ENCODE data around the gene GRIN1.
A peak's percentile ranks its signal among the peaks of the same experiment; 100 is the strongest.

Gene GRIN1

GRCh38 chr9:137165250-137165836 is 26.4 kb downstream of the GRIN1 start:
- DNase-seq, result no peak

DNA sequence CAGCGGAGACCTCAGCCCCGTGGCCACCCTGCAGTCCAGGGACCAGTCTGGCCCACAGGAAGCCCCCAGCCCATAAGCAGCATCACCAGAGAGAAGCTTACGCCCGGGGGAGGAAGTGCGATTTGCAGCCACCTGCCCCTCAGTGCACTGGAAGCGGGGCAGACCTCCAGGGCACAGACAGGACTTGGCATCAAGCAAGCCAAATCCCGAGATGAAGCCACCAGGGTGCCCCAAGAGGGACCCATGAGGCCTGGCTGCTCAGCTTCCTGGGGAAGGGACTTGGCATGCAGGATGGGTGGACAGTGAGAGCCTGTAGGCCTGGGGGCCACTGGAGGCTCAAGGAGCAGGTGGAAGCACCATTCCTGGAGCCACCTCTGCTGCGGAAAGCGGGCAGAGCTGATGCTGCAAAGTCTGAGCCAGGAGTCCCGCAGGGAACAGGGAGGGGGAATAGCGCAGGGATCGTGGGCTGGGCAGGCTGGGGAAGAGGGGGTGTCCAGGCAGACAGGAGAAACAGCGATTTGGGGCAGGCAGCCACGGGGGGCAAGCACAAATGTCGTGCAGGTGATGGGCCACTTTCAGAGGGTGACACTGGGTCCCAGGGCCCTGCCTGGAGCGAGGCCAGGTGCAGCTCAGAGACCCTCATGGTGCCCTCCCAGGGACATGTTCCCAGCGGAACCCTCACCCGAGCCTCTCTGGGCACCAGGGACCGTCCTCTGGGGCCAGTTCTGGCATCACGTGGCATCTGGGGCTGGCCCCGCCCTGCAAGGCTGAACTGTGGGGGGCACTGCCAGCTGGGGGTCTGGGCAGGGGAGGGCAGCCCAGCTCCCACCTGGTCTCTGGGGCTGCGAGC is 27.7 kb downstream of the GRIN1 start:
- DNase-seq, result no peak

GRCh38 chr9:137167277-137167746 is 28.4 kb downstream of the GRIN1 start:
- no peak for DNase-seq

- no peak for DNase-seq
Observed at GRCh38 chr9:137167747-137168572, 29.0 kb downstream of the GRIN1 start.

- DNase-seq, result no peak
Observed at GRCh38 chr9:137168573-137168903, 29.6 kb downstream of the GRIN1 start.

GRCh38 chr9:137168904-137169856 is 30.2 kb downstream of the GRIN1 start:
- no peak for DNase-seq

DNA sequence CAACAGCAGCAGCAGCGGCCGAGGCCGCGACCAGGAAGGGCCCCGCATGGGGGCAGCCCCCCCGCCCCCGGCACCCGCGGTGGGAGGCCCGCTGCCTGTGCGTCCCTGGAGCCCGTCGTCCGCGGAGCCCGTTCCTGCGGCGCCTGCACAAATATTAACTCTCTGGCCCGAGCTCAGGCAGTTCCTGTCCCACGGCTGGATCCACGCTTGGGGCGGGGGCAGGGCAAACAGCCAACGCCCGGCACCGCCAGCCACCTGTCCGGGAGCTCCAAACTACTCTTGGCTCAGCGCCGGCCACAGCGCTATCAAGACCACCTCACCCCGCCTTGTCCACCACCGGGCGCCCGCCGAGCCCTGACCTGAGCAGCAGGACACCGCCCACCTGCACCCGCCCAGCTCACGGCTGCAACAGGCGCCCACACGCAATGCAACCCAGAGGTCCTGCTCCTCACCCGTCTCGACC is 31.0 kb downstream of the GRIN1 start, which contains the start of gene LRRC26:
LRRC26 (minus strand) TSS at position 156 of the 463 bp plus-strand sequence; CDS start at position 48, 108 bp downstream.
- no peak for DNase-seq

DNA sequence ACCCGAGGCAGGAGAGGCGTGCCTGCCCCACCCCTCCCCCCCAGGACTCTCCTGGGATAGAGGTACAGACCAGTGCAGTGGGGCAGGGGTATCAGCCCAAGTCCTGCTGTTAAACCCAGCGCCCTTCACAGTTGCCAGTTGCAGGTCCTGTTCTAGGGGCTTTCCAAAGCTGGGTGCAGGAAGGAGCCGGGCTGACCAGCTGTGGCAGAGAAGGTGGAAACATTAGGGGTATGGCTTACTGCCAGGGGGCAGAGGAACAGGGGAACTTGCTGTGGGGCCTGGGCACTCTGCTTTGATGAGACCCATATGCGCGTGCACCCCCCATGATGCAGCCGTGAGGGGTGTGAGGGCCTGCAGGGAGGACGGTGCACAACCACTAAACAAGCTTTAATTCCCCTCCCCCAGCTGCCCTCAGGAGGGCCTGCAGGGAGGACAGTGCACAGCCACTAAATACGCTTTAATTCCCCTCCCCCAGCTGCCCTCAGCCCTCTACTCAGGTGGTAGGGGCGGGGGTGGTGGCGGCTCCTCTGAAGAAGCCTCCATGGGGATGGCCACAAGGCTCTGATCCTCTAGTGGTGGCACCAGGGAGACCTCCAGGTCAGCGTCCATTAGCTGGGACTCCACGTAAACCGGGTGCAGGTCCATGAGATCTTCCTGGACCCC is 31.7 kb downstream of the GRIN1 start:
- DNase-seq, result no peak

- DNase-seq, result no peak
Observed at GRCh38 chr9:137171149-137171900, 32.4 kb downstream of the GRIN1 start.

DNA sequence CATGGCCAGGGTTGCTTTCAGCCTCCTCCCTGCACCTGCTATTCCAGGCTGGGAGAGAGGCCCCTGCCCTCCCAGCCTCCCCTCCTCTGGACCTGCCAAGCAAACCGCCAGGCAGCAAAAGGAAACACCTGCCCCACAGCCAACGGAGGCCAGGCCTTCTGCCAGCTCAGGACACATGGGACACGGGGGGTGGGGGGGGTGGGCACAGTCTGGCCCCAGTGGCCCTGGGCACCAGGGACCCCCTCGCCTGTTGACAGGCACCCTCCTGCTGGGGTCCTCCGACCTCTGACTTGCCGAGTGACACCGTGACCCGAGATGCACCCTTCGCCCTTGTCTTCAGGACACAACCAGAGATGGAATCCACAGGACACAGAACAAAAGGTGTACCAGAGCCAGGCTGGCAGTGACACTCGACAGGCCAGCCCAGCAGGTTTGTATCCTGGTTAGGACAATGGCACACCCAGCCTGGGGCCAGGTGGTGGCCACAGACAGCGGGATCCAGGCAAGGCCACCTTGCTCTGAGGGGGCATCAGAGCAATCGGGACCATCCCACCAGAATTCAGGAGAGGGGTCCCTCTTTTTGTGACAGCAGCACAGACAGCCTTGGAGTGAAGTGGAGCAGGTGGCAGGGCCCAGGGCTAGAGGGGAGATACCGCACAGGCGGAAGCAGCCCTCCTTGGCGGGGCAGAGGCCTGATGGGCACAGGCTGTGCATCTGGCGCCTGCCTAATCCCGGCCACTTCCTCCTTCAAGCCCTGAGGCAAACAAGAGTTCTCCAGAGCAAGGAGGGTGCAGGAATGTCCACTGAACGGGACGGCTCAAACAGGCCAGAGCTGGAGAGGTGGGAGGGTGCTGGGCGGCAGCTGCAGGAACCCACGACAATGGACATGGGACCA is 34.2 kb downstream of the GRIN1 start:
- no peak for DNase-seq

- no peak for DNase-seq
Observed at GRCh38 chr9:137173796-137174664, 35.1 kb downstream of the GRIN1 start.

DNA sequence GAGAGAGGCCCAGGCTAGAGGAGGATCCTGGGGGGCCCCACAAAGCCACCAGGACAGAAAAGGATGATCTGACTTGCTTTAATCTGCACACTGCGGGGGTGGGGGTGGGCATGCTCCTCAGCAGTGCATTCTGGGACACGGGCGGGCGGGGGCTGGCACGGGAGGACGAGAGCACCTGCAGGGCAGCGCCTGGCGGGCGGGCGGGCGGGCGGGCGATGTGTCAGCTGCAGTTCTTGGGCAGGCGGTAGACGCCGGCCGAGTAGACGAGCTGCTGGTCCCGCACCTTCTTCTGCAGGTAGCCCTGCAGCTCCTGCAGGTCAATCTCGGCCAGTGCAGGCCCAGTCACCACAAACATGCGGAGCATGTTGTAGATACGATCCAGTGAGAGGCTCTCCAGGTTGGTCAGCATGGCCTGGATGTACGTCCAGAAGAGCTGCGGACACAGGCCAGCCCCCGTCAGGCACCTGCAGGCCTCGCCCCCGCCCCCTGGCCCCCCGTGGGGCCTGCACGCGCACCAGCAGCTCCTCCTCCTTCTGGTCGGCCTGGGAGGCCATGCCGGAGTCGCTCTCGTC is 35.9 kb downstream of the GRIN1 start:
- DNase-seq, result peak in 1 of 6 experiments; percentile 13

DNA sequence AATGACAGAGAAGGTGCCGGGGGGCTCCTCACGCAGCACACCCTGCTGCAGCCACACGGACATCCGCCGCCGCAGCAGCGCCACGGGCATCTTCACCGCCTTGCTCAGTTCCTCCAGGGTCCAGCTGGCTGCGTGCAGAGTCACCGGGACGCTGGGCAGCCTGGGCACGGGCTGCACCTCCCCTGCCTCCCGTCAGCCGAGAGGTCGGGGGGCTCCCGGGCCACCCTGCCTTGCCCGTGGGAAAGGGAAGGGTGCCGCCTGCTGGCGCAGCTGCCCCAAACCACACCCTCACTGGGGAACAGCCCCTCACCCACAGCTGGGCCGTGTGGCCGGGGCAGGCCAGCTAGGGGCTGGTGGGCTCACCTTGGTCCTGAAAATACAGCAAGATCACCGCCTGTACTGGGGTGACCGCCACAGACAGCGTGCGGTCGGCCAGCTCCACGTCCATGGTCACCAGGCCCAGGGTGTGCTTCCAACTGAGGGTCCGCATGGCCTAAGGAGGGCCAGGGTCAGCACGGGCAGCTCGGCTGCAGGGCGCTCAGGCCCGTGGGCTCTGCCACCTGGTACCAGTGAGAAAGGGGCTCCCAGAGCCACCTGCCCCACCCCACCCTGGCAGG is 36.5 kb downstream of the GRIN1 start:
- DNase-seq, result peak in 1 of 6 experiments; percentile 5

DNA sequence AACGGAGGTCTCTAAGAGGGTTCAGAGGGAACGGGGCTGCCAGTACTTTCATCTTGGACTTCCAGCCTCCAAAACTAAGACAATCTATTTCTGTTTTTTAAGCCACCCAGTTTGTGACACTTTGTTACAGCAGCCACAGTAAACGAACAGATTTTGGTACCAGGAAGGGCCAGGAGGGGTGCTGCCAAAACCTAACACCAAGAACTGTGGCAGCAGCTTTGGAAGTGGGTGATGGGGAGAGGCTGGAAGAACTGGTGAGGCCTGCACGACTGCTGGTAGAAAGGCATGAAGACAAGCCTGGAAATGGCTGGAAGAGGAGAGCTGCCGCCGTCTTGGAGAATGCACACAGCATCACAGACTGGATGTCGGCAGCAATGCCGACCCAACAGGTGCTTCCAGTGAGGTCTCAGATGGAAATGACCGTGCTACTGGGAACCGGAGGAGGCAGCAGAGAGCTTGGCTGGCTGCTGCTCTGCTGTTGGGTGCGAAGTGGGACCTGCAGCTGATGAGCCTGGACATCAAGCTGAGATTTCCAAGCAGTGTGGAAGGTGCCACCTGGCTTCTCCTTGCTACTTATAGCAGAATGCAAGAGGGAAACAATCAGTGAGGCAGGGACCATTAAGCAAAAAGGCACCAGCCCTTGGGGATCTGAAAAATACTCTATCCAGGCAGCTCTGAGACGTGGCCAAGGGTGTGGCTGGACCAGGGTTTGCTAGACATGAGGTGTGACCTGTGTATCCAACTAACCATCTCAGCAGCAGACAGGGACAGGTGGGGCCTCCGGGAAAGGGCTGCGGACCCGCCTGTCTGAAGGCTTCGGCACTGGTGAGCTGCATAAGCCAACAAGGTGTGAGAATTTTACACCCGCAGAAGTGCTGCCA is 37.6 kb downstream of the GRIN1 start:
- DNase-seq, result peak in 1 of 6 experiments; percentile 17

DNA sequence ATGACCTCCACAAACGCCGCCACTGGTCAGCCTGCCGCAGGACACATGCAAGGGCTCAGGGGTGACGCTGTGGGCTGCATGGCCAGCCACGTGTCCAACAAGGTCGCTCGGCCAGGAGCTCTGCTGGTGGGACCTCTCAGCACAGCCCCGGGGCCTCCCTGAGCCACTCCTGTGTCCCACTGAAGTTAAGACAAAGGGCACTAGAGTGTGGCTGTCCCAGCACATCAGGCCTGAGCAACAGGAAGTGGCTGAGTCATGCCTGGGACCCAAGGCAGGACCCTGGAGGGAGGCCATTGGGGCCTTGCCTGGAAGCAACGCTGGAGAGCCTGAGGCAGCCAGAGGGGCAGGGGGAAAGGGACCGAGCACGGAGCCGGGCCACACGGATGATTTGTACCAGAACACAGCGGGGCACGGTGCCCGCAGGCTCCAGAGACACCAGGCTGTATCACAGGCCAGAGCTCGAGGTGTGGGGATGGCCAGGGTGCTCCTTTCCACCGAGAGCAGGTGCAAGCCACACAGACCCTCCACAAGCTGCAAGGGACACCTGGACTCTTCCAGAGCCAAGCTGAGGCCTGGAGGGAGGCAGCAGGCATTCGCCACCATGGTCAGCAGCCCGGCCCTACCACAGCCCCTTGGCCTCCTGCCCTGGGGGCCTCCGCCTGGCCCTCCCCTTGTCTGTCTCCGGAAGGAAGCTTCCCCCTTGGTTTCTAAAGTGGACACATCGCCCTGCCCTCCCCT is 39.4 kb downstream of the GRIN1 start:
- no peak for DNase-seq
